GM10266 (cell line): ENCODE data around the gene MSI2.

Experiments
- DNase-seq: peaks from one replicate; pipeline ENCODE4 v3.0.0; 2012; ENCODE audit errors: extremely low spot score
- TF ChIP-seq, protein P1 (sequence below): IDR thresholded peaks from 2 replicates; pipeline ENCODE4 v1.5.1; 2012; ENCODE audit warnings: mild to moderate bottlenecking, low read depth; ENCODE audit not compliant: control insufficient read depth, insufficient read depth; ENCODE audit errors: missing control alignments

MSI2 gene

DNA sequence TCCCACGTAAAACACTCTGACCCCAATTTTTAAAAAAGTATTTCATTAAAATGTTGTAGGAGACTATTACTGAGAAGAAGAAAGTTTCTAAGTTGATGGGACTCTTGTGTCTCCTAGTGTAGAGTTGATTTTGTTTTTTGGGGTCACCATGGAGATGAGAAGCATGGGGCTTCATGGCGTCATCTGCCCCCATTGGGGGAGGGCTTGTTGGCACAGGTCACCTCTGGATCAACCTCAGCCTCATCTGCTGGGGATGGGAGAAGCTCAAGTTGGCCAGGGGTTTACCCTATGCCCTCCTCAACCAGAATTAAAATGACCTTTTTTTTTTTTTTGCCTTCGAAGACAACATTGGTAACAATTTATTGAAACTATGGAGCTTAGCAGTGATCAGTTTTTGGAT lies 28.3 kb downstream of the MSI2 start:
- TF ChIP-seq, protein P1, sequence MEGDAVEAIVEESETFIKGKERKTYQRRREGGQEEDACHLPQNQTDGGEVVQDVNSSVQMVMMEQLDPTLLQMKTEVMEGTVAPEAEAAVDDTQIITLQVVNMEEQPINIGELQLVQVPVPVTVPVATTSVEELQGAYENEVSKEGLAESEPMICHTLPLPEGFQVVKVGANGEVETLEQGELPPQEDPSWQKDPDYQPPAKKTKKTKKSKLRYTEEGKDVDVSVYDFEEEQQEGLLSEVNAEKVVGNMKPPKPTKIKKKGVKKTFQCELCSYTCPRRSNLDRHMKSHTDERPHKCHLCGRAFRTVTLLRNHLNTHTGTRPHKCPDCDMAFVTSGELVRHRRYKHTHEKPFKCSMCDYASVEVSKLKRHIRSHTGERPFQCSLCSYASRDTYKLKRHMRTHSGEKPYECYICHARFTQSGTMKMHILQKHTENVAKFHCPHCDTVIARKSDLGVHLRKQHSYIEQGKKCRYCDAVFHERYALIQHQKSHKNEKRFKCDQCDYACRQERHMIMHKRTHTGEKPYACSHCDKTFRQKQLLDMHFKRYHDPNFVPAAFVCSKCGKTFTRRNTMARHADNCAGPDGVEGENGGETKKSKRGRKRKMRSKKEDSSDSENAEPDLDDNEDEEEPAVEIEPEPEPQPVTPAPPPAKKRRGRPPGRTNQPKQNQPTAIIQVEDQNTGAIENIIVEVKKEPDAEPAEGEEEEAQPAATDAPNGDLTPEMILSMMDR, result no peak
- DNase-seq, result no peak

DNA sequence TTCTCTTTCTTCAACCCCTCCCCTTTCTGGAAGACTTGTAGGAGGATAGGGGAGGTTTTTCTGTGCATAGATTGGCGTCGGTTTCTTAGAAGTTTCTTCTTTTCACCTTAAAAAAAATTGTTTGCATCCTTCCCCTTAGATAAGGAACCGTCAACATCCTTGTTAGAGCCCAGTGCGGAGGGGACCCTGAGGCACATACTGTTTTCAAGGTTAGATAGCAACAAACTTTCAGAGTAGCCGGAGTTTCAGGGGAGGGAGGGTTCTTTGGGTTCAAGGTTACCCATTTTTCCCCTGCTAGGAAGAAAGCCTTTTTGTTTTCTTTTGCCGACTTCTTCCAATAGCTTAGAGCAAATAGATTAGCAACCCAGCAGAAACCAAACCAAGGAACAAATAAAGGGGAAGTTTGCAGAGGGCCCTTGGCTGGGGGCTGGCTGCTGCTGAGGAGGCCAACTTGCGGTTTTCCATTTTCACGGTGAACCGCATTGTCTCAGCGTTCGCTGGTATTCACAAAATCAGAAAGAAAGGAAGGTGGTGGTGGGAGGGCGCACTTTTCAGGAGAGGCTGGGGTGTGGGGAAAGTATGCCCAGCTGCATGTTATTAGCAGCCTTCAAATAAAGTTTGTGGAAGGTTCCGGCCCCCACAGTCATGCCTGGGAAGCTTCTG lies 28.8 kb downstream of the MSI2 start:
- DNase-seq, result peak; percentile 51

DNA sequence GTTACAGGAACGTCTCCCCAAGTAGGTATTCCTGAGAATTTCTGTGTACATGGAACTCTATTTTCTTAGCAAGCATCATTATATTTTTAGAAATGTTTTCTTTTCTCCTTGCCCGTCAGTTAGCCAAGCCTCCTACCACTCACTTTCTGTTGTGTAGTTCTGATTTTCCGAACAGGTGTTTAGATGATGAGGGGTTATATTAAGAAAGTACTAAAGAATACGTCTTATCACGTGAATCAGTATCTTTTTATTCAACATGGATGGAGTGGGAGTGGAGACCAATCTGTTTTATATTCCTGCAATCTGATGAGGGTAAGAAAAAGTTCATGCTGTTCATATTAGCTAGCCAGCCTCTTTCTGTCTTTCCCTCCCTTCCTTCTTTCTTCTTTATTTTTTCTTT lies 29.4 kb downstream of the MSI2 start:
- no peak for DNase-seq

More for the DNA sequence above, 28.8 kb downstream of the MSI2 start:
- TF ChIP-seq, protein P1, result no peak

DNA sequence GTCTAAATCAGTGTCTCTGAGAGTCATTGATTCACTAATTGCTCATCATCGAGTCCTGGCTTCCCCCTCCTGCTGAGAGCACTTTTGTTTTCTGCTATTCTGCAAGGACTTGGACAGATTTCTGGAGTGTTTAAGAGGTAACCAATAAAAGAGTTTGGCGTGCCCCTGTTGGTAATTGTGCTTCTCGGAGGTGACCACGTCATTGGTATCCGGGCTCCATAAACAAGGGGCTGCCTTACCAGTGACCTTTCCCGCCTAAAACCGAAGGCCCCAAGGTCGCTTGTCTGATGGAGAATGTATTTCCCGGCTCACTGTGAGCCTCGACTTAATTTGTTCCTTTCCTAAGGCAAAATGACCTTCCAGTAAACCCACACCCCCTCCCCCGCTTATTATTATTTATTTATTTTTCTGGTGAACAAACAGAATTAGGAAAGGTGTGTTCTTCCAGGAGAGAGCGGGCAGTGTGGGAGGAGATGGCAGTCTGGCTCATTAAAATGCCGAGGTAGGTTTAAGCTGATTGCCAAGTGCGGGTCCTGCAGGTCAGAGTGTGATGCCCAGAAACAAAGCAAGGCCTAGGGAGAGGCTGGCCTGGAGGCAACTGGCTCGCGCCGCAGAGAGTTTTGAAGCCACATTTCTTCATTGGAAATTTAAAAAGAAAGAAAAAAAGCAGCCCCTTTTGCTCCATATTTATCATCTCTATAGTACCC lies 30.2 kb downstream of the MSI2 start:
- DNase-seq, result no peak
- TF ChIP-seq, protein P1, result no peak

More for the DNA sequence above, 29.4 kb downstream of the MSI2 start:
- TF ChIP-seq, protein P1, result no peak

DNA sequence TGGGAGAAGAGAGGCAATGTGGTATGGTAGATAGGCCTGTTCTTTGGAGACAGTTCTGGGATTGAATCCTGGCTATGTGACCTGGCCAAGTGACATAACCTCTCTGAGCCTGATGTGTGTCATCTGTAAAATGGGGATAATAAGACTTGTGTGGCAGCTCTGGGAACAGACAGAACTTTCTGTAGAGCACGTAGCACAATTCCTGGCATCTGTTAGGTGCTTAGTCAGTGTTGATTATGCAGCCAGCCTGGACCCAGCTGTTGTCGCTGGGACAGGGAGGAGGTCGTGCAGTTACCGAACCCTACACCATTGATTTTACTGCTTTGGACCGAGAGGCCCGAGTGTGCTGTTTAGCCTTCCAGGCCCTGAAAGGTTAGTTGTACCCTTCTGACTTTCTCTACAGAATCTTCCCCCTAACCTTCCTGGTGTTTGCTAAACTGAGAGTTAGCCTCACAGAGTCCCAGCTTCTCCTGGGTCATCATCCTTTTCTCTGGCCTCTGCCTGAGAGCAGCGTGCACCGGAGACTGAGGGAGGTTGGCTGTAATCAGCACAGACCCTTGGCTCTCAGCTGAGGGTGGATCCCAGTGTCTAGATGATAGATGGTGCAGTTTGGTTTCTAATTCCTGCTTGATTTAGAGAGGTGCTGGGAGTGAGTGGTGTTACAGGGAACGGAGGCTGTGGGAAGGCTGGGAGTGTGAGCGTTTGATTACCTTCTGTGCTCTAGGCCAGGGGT lies 31.9 kb downstream of the MSI2 start:
- TF ChIP-seq, protein P1, result no peak
- DNase-seq, result no peak

DNA sequence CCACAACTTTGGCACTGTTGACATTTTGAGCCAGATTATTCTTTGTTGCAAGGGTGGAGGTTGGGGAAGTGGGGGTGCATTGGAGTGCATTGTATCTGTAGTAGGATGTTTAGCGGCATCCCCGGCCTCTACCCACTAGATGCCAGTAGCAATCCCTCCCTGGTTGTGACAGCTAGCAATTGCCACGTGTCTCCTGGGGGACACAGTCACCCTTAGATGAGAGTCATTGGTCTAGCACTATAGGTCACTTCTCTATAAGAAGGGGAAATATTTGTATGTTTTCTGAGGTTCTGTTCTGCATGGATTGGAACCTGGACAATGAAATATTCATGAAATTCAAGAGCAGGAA lies 32.4 kb downstream of the MSI2 start:
- TF ChIP-seq, protein P1, result no peak
- no peak for DNase-seq

DNA sequence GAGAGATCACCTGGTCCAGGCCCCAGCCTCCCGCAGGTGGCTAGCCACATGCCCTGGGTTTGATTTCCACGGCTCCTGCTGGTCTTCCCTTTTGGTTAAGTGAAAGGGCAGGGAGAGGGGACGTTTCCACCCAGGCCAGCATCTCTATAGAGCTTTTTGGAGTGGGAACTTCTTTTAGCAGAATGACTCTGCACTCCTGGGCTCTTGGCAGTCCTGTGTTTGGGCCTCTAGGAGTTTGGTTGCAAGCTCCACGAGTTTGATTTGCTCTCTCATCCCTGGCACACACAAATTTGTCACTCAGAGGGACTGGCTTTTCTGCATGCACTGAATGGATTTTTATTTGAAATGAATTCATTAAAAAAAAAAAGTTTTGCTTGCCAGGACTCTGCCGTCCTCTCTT lies 32.8 kb downstream of the MSI2 start:
- DNase-seq, result no peak
- TF ChIP-seq, protein P1, result no peak
